Natural killer cell (primary cell): ENCODE data around the gene LTC4S. TPM values are rescaled to one million over a fixed set of nuclear protein-coding genes. Genes with fewer than 3 reads are reported as not detected.
A peak's percentile ranks its signal among the peaks of the same experiment; 100 is the strongest.

Experiments used
- ATAC-seq, 3 donors: fragments of 150-1000 bp in 2 of 3; fragments of 200-7000 bp in 1 of 3; cut with Tn5 transposase; 1 replicate in 1 of 3; 2 replicates in 2 of 3; pipeline ENCODE4 v1.10.0; 2021; ENCODE audit warnings: mild to moderate bottlenecking in 2 of 3, moderate library complexity in 2 of 3
- DNase-seq, 2 donors: peaks; one replicate each; pipeline versions ENCODE4 v3.0.0 to v3.0.0-alpha.2; 2013 to 2021; ENCODE audit warnings: mixed read lengths in 1 of 2
- H3K27ac ChIP-seq: one replicate; pipeline ENCODE4 v1.5.1; 2013; ENCODE audit warnings: mild to moderate bottlenecking, low read length
- H3K27me3 ChIP-seq: one replicate; pipeline ENCODE4 v1.6.1; 2013; ENCODE audit warnings: low read length; ENCODE audit not compliant: control insufficient read depth, insufficient read depth
- H3K36me3 ChIP-seq: one replicate; pipeline ENCODE4 v1.6.1; 2013; ENCODE audit warnings: low read length; ENCODE audit not compliant: control insufficient read depth, insufficient read depth
- H3K4me1 ChIP-seq: one replicate; pipeline ENCODE4 v1.6.1; 2013; ENCODE audit warnings: low read length; ENCODE audit not compliant: control insufficient read depth, insufficient read depth
- H3K4me3 ChIP-seq: one replicate; pipeline ENCODE4 v1.5.1; 2013; ENCODE audit warnings: low read length
- H3K9me3 ChIP-seq: one replicate; pipeline ENCODE4 v1.6.1; 2013; ENCODE audit warnings: low read length; ENCODE audit not compliant: control insufficient read depth, insufficient read depth
- H3K27ac Mint-ChIP-seq, 2 donors: one replicate each; pipeline ENCODE4 v1.8.0; 2022; ENCODE audit warnings: mild to moderate bottlenecking in 2 of 2, mixed read lengths in 2 of 2, moderate library complexity in 1 of 2
- H3K27me3 Mint-ChIP-seq, 2 donors: one replicate each; pipeline ENCODE4 v1.8.0; 2022; ENCODE audit warnings: low read depth in 2 of 2, mixed read lengths in 2 of 2
- H3K36me3 Mint-ChIP-seq: one replicate; pipeline ENCODE4 v1.8.0; 2022; ENCODE audit warnings: mixed read lengths
- H3K4me1 Mint-ChIP-seq, 2 donors: one replicate each; pipeline ENCODE4 v1.8.0; 2022; ENCODE audit warnings: mixed read lengths in 2 of 2
- H3K4me3 Mint-ChIP-seq: one replicate; pipeline ENCODE4 v1.8.0; 2022; ENCODE audit warnings: mild to moderate bottlenecking, moderate library complexity, mixed read lengths
- H3K9me3 Mint-ChIP-seq, 2 donors: one replicate each; pipeline ENCODE4 v1.8.0; 2022; ENCODE audit warnings: mixed read lengths in 2 of 2
- WGBS: methylation state at CpG from one replicate; pipeline ENCODE4 v1.1.7; 2013; ENCODE audit warnings: missing lambda C conversion rate; ENCODE audit not compliant: insufficient coverage; 5-methylcytosine and 5-hydroxymethylcytosine counted together
- intact Hi-C: fragments of 100-400 bp; cut with micrococcal nuclease; formaldehyde crosslinking; loops from one replicate; pipeline ENCODE4 v1.14.2; 2022
- total RNA-seq, 4 donors: library from RNA; stranded (reverse); fragments of 120-200 nt in 1 of 4; gene quantifications; one replicate each; pipeline versions ENCODE4 v1.2.3 to v1.2.4, GENCODE V29; 2013 to 2022
- TF ChIP-seq, protein P1 (sequence below): fragments of 200-600 bp; IDR thresholded peaks from one replicate; pipeline ENCODE4 v1.8.0; 2022; ENCODE audit warnings: antibody characterized with exemption

LTC4S gene
- total RNA-seq, 3 donors from 2014 or later (not counting 1 experiment from before 2014, with no cell fraction given), result 3.0 to 5.4 (median 3.5) TPM

DNA sequence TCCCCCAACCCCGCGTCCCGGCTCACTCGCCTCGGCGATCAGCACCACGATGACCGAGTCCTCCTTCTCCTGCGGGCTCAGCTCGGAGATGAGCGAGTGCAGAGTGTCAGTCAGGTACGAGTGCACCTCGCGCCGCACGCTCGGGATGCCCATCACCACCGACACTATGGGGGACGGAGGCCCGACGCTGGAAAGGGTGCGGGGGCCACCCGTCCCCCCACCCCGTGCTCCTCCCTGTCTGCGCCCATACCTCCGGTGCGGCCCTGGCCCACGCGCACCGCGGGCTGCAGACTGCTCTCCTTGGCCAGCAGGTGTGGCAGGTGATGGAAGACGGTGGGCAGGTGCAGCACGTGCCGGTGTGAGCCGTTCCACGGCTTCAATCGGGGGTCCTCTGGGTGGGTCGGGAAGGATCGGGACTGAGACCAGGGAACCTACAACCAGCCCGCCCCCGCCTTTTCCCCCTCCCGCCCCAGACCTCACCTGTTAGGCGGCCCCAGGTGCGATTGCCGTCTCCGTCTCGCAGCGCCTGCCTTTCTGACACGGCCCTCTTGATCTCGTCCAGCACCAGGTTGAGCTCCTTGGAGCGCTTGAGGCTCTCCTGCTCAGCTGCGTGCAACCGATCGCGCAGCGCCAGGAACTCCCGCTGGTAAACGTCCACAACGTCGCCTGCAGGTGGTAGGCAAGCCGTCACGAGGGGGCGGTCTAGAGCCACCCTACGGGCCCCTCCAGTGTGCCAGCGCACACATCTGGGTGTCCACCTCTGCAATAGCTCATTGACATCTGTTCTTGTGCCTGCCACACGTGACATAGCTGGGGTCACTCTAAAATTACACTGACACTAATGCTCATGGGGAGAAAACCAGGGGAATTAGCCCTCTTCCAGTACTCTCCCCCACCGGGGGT lies 7.8 kb downstream of the LTC4S start:
- Mint-ChIP-seq H3K4me3 (peak overlapping the region; percentile 75), H3K27ac (no peak overlapping the region), H3K4me1 (peaks cover 19 to 35% of the 10 kb centered on the region in 2 donors), H3K27me3 (no peaks in the 10 kb centered on the region), H3K36me3 (no peaks in the 10 kb centered on the region), H3K9me3 (no peaks in the 10 kb centered on the region)
- Histone ChIP-seq H3K4me3 (no peak overlapping the region), H3K36me3 (peaks cover 12% of the 10 kb centered on the region), H3K27ac (no peak overlapping the region), H3K4me1 (peaks cover 41% of the 10 kb centered on the region), H3K27me3 (no peaks in the 10 kb centered on the region), H3K9me3 (no peaks in the 10 kb centered on the region)
- TF ChIP-seq, protein P1, sequence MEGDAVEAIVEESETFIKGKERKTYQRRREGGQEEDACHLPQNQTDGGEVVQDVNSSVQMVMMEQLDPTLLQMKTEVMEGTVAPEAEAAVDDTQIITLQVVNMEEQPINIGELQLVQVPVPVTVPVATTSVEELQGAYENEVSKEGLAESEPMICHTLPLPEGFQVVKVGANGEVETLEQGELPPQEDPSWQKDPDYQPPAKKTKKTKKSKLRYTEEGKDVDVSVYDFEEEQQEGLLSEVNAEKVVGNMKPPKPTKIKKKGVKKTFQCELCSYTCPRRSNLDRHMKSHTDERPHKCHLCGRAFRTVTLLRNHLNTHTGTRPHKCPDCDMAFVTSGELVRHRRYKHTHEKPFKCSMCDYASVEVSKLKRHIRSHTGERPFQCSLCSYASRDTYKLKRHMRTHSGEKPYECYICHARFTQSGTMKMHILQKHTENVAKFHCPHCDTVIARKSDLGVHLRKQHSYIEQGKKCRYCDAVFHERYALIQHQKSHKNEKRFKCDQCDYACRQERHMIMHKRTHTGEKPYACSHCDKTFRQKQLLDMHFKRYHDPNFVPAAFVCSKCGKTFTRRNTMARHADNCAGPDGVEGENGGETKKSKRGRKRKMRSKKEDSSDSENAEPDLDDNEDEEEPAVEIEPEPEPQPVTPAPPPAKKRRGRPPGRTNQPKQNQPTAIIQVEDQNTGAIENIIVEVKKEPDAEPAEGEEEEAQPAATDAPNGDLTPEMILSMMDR, result peak; percentile 79
- peak; percentile 76 to 89 for DNase-seq
- 70% methylated on average over 67 of the region's 67 CpGs for WGBS
- intact Hi-C loops, result loop anchor here (2.0 kb wide), 3 partner anchors 57 to 289 kb away; partner anchors contain the start of genes MRNIP and TBC1D9B
- ATAC-seq, result peak; percentile 54 to 58 (median 55)

- no peak overlapping the region for H3K27ac Mint-ChIP-seq
- TF ChIP-seq, protein P1, result peak; percentile 35
- no peaks in the 10 kb centered on the region for H3K27me3 ChIP-seq
- H3K9me3 Mint-ChIP-seq, result no peaks in the 10 kb centered on the region
- no peaks in the 10 kb centered on the region for H3K9me3 ChIP-seq
- no peaks in the 10 kb centered on the region for H3K36me3 Mint-ChIP-seq
- no peak overlapping the region for H3K4me3 ChIP-seq
- DNase-seq (no peak), ATAC-seq (no peak)
- H3K36me3 ChIP-seq, result peaks cover 12% of the 10 kb centered on the region
- H3K4me1 Mint-ChIP-seq, result peaks cover 13 to 29% of the 10 kb centered on the region in 2 donors
- no peaks in the 10 kb centered on the region for H3K27me3 Mint-ChIP-seq
- WGBS, result 96% methylated on average over 19 of the region's 19 CpGs
- peaks cover 35% of the 10 kb centered on the region for H3K4me1 ChIP-seq
- intact Hi-C loops, result loop anchor here (2.0 kb wide), 3 partner anchors 56 to 288 kb away; partner anchors contain the start of genes MRNIP and TBC1D9B
- no peak overlapping the region for H3K27ac ChIP-seq
- H3K4me3 Mint-ChIP-seq, result no peak overlapping the region
These were observed 8.6 kb downstream of the LTC4S start for GRCh38 chr5:179802207-179802883.

DNA sequence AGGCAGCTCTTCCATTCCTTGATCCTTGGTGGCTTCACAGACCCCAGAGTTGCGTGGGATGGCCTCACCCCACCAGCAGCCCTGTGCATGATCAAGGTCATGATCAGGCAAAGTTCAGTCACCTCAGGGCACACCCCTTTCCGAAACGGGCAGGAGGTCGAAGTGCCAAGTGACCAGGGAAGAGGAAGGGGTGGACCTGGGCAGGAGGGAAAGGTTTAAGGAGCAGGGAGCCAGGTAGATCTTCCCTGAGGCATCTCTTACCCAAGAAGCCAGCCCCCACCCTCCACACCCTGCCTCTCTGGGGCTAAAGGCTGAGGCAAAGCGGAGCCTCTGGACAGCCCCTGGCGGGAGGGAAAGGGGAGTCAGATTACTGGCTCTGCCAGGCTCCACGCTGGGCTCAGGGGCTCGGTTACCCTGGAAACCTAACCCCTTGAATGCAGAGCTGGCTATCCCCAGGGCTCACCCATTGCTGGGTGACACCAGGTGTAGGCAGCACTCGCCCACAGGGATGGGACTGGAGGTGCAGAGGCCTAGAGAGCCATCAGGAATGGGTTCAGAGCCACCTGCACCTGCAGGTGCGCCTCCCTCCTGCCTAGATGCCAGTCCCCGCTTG lies 9.3 kb downstream of the LTC4S start:
- Mint-ChIP-seq H3K27me3 (no peaks in the 10 kb centered on the region), H3K27ac (no peak overlapping the region), H3K4me1 (peaks cover 13 to 29% of the 10 kb centered on the region in 2 donors), H3K36me3 (no peaks in the 10 kb centered on the region), H3K9me3 (no peaks in the 10 kb centered on the region), H3K4me3 (no peak overlapping the region)
- Histone ChIP-seq H3K27ac (no peak overlapping the region), H3K36me3 (peaks cover 12% of the 10 kb centered on the region), H3K27me3 (no peaks in the 10 kb centered on the region), H3K4me3 (no peak overlapping the region), H3K9me3 (no peaks in the 10 kb centered on the region), H3K4me1 (peaks cover 40% of the 10 kb centered on the region)
- TF ChIP-seq, protein P1, result no peak
- intact Hi-C loops, result loop anchor here (2.0 kb wide), 3 partner anchors 56 to 288 kb away; partner anchors contain the start of genes MRNIP and TBC1D9B
- ATAC-seq, result no peak
- peak in 1 of 2 donors; percentile 22 for DNase-seq
- 77% methylated on average over 11 of the region's 11 CpGs for WGBS
